Activated CD4-positive, CD25-positive, alpha-beta regulatory T cell treated with anti-CD3 and anti-CD28 coated beads, Interleukin-2, amount 50 U/mL, for 72 hours (primary cell): ENCODE results near the gene SLC37A1.
"Not testable (repeated sequence)": the region's sequence is repeated elsewhere in the genome, so short reads cannot be mapped to it uniquely, and the experiment has no call there.

ENCODE experiments used
- DNase-seq: peaks from one replicate; pipeline ENCODE4 v3.0.0; 2021

SLC37A1 gene

DNA sequence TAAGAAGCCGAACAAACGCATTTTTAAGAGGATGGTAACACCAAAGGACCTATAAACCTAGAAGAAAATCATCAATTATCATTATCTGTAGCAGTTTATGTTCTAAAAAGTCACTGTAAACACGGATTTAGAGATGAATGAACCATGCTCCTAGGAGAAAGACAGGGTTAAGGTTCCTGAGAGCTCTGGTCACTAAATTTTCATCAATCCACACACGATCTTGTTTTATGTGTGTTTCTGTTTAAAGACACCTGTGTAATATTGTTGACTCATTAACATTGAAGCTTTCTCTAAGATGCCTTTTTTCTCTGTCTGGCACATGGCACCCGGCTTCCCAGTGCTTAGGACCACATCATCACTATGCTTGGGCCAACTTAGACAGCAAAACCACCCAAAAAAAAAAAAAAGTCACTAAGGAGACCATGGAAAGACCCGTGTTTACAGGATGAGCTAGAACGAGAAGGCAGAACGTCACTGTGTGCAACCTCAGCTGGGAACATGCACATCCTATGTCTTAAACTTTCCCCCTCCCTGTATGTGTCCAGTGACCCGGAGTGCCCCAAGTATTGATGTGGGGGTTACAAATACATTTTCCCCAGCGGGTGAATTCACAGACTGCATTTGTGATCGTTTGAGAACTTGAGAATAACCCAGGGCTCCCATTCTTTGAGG lies 84.0 kb downstream of the SLC37A1 start:
- no peak for DNase-seq

DNA sequence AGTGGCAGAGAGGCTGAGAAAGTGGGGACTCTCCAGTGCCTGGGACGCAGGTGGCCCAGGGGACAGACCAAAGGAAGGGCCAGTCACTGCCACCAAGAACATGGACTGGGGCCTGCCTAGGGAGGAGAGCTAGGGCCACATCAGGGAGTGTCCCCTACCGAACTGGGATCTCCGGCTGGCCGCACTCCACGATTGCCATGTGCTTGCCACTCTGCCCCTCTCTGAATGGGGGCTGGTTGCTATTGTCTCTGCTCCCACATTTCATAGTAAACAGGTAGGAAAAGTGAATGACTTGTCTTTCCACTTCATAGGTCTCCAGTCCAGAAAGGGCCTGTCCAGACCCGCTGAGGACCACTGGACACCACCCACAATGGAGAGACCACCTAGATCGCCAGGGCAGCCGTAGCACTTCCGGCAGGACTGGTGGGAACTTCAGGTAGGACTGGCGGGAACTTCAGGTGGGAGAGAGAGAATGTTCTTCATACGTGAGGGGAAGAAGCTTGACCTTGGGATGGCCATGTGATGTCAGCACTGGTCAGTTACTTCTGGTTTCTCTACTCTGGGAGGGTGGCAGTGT lies 84.6 kb downstream of the SLC37A1 start:
- DNase-seq: no peak

DNA sequence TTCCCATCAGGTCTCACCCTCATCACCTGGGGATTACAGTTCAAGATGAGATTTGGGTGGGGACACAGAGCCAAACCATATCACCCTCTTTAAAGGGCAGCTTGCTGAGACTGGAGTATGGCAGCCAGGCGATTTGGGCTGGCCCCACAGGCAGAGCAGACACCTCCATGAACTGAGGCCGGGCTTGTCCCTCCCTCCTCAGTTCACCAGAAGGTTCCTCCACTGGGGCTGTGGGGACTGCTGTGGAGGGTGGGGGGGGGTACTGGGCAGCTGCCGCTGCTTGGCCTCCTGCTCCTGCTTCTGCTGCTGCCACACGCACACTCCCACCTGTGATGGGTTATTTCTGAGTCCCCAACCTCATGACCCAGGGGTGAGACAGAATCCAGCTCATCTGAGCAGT lies 85.8 kb downstream of the SLC37A1 start:
- no peak for DNase-seq

DNA sequence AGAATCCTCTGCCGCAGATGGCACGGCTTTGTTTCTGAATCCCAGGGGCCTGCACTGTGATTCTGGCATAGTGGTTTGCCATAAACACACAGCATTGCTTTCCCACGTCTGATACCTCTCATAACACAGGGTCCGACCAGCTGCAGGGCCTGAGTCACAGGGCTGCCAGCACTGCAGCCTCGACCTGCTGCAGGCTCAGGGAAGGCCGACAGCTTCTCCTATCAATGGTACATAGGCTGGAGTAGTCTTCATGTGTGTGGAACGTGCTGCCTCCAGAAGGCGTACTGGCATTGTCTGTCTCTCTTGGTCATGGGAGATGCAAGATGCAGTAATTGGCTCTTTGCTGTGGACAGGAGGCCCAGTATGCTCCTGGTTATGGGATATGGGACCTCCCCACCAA lies 86.3 kb downstream of the SLC37A1 start:
- DNase-seq: no peak

DNA sequence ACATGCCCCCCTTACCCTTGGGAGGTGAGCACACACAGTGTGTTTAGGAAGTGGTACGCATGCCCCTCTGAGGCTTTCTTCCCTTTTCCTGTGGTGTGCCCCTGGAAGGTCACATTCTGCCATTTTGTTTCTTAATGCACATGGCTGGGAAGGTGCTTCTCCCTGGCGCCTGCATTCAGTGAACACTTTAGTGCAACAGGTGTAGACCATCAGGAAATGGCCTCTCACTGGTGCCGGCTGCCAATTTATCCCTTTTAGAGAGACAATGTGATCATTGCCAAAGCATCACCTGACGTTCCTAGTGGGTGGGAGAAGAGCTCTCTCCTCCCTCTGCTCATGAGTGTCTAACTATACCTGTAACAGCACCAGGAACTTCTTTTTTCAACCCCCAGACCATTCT lies 88.0 kb downstream of the SLC37A1 start:
- DNase-seq: no peak

DNA sequence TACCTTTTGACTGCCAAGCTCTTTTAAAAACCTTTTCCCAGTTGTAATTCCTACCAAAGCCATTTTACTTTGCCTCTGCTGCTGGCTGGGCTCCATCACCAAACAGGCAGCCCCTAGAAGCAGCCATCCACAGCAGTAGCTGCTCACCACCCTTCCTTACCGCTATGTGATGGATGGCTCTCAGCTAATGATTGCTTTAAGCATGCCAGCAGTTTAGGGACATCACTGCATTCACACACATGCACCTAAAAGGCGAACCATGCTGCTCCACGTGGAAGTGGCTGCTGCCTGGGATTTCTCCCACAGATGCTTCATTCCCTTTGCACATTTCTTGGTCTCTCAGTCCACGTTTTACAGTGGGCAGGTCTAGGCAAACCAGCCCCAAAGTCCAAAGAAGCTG lies 93.5 kb downstream of the SLC37A1 start:
- no peak for DNase-seq

DNA sequence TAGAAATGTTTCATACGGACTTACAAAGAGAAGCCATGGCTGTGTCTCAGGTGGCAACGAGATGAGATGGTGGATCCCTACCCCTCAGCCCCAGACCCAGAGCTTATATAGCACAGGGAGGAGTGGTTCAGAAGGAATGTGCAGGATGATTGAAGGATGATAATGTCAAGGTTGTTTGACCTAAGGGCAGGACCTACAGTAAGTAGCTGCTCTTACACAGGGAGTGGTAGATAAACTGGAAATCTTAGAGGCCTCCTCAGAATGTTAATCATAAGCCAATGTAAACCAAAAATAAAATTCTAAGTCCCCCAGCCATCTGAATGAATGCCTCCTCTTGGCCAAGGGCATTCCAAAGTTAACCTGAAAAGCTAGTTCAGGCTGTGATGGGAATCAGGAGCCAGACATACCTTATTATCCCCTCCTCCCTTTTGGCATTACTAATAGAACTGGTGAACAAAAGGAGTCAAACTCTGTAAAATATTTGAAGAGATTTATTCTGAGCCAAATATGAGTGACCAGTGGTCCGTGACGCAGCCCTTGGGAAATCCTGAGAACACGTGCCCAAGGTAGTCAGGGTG lies 94.0 kb downstream of the SLC37A1 start:
- DNase-seq: no peak

DNA sequence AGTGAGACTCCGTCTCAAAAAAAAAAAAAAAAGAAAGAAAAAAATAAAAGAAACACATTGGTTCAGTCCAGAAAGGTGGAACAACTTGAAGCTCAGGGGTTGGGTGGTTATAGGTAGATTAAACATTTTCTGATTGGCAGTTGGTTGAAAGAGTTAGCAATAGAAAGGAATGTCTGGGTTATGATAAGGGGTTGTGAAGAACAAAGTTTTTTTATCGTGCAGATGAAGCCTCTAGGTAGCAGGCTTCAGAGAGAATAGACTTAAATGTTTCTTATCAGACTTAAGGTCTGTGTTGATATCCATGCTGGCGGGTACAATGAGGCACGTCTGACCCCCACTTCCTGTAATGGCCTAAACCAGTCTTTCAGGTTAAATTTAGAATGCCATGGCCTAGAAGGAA lies 94.8 kb downstream of the SLC37A1 start:
- DNase-seq: no peak

DNA sequence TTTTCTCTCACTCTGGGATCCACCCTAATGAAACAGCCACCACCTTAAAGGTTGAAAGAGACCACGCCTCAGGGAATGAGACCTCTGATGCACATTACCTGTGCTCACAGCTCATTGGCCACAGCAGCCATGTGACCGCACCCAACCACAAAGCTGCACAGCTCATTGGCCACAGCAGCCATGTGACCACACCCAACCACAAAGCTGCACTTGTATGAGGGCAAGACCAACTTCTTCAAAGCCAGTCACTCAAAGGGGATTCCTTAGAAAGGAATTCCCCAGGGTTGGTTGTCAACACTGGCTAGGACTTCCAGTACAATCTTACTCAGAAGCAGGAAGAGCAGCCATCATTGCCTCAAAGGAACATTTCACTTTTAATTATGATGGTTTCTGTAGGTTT lies 96.2 kb downstream of the SLC37A1 start:
- peak; percentile 62 for DNase-seq

DNA sequence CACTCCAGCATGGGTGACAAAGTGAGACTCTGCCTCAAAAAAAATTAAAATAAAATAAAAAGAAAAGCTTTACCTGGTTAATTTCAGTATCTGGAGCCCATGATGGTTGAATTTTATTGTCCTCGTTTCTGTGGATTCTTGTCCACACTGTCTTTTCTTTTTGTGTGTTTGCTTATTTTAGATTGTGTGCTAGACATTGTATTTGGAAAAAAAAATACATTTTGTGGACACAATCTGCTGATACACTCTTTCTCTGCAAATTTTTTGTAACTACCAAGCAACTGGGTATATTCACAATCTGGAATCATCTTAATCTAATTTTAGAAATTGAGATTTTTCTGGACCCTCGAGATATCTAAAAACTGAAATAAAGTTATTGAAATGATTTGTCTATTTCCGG lies 98.2 kb downstream of the SLC37A1 start:
- no peak for DNase-seq

DNA sequence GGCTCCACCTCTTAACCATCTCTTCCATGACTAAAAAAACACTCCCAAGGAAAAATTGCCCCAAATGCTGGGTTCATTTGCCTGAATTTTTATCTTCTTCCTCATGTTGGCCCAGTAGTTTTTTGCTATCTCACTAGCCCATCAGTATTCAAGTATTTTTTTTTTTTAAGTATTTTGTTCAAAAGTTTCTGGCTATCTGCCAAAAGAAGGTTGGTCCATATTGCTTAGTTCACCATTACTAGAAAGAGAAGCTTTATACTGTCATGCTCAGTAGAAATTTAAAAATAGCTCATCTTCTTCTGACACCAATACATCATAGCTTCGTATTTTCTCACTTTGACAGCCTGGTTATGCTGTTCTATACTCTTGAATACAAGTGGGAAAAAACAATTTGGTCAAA lies 98.7 kb downstream of the SLC37A1 start:
- no peak for DNase-seq

DNA sequence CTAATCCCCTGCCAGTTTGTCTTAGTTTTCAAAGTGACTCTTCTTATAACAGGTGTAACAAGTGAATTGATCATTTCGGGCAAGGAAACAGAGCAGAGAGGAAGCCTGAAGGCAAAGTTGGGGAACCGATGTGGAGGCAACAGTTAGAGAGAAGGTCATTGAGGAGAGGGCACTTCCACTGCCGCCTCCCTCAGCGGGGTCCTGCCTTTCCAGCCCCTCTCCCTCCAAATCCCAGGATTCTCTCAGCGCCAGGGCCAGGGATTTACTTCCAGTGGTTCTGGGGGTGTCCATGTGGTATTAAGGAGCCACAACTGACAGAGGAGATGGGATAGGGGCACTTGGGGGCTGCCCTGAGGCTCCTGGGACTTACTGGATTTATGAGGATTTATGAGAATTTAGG lies 100.1 kb downstream of the SLC37A1 start:
- no peak for DNase-seq

DNA sequence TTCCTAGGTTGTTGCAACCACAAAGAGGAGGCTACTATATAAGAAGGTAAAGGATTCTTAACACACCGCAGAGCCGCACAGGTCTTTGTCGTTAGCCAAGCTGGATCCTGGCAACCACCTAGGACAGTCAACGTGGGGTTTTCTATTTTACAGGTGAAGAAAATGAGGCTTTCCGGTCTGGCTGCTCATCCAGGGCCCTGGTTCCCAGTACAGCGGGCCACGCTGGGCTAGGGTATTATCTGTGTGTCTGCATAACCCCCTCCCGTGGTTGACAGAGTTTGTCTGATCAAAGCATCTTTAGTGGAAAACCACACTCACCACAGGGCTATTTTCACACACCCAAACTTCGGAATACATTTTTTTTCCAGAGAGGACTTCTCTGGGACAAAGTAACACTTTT lies 100.7 kb downstream of the SLC37A1 start:
- DNase-seq: peak; percentile 29

DNA sequence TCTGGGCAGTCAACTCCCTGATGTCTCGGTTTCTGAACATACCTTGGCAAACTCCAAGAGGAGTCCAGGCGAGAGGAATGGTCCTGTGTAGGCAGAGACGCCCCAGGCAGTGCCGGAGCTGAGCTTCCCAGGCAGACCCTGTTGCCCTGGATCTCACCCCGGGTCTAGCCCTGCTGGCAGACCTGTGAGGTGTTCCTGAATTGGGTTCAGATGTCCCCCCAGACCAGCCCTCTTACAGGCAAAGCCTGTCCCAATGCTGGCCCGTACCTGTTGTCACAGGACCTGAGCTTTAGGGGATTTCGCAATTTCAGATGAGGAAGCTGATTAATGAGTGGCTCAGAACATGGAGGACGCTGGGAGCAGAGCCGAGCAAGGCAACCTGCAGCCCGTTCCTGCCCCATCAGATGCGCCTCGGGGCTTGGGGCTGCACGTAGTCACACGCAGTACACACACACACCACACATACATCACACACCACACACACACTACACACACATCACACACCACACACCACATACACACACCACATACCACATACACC lies 101.2 kb downstream of the SLC37A1 start:
- DNase-seq: peak; percentile 49

DNA sequence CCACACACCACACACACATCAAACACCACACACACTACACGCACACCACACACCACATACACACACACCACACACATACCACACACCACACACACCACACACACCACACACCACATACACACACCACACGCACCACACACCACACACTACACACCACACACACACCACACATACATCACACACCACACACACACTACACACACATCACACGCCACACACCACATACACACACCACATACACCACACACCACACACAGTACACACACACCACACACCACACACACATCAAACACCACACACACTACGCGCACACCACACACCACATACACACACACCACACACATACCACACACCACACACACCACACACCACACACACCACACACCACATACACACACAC lies 101.7 kb downstream of the SLC37A1 start:
- not testable (repeated sequence) for DNase-seq

DNA sequence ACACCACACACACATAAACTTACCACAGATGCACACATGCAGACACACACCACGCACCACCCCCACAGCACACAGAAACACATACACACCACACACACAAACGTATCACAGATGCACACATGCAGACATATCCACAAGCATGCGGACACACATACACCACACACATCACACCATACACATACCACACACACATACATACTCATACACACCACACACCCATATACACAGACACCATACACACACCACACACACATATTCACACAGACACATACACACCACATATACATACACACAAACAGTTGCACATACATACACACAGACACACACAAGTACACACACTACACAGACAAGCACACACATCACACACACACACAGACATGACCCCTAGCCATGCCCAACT lies 102.3 kb downstream of the SLC37A1 start:
- DNase-seq: no peak

DNA sequence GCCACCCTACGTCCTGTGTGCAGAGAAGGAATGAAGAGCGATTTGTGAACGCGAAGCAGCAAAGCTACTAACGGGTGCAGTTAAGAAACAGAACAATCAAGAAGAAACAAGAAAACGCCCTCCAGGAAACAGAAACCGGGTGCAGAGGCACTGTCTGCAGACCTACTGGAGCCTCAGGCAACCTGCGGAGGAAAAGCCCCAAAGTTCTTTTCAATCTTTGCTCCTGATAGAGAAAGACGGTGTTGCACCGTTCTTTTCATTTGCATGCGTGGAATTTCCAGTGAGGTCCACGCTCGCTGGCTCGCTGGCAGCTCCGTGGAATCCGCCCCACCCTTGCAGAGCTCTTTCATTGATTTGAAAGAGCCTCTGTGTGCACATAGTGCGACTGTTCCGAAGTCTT lies 102.8 kb downstream of the SLC37A1 start:
- peak; percentile 29 for DNase-seq

DNA sequence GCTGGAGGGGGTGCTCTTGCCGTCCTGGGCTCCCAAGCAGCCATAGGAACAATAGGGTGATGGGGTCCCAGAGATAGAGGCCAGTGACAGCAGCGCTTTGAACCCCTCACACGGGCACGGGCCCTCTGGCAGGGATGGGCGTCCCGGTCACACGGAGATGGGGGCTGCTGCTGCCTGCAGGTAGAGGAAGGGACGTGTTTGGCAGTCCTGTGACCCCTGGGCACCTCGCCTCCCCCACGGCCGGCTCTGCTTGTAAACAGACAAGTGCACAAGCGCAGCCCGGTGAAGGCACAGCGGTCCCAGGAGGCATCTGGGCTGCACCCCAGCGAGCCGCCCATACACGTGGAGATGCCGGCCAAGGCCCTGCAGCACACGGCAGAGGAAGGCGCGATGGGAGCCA lies 103.3 kb downstream of the SLC37A1 start:
- DNase-seq: peak; percentile 32

DNA sequence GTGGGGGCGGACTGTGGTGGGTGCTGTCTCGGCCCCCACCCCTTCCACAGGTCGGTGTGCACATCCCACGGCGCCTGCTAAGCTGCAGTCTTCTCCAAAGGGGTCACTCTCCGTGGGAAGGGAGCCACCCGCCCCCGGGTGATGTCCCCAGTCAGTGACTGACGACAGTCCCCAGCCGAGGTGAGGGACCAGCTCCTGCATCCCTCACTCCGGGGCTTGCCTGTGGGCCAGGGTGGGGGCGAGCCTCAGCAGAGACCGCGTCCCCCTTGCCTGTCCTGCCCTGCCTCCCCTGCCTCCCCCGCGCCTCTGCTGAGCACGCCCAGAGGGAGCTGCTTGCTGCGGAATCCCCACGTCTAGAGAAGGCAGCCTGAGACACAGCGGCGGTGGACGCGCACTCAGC lies 103.8 kb downstream of the SLC37A1 start:
- DNase-seq: no peak

DNA sequence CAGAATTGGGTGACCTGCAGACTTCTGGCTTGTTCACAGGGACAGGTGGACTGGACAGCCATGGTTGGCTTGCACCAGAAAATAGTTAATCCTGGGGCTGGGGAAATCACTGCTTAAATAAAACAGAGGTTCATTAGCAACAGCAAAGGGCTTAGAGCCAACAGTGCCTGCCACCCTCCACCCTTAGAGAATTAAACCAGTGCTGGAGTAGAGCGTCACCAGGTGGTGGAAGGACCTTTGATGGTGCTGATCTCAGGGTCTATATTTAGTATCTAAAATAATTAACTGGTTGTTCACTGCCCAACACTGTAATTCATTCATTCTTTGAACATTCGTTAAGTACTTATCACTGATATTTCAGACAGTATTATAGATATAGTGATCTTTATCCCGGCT lies 105.1 kb downstream of the SLC37A1 start:
- peak; percentile 16 for DNase-seq

DNA sequence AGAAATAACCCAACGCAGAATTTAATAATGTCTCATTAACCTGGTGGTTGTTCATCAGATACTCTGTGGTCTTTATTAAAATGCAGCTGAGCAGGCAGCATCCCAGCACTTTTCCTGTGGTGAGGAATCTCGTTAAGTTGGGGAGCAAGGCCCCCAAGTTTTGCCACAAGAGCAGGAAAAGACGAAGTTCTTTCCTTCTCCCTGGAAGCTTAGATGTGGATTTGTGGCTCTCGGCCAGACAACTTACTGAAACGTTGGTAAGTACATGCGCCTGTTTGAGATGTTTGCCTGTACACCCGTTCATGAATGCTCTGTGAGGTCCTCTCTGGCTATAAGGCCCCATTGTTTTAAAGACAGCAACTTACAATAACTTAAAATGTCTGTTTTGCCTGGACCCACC lies 105.5 kb downstream of the SLC37A1 start:
- no peak for DNase-seq

DNA sequence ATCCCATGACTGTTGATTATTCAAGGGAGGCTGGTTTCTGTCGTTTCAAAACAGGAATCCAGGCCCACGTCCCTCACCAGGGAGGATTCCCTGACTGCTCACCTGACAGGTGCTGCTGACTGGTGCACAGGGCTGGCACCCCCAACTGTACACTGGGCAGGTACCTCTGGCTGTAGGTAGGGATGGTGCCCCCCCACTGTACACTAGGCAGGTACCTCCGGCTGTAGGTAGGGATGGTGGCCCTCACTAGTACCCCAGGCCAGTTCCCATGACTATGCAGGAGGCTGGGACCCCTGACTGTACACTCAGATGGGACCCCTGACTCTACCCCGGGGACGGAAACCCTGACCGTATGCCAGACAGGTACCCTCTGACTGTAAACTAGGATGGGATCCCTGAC lies 106.2 kb downstream of the SLC37A1 start:
- DNase-seq: no peak

DNA sequence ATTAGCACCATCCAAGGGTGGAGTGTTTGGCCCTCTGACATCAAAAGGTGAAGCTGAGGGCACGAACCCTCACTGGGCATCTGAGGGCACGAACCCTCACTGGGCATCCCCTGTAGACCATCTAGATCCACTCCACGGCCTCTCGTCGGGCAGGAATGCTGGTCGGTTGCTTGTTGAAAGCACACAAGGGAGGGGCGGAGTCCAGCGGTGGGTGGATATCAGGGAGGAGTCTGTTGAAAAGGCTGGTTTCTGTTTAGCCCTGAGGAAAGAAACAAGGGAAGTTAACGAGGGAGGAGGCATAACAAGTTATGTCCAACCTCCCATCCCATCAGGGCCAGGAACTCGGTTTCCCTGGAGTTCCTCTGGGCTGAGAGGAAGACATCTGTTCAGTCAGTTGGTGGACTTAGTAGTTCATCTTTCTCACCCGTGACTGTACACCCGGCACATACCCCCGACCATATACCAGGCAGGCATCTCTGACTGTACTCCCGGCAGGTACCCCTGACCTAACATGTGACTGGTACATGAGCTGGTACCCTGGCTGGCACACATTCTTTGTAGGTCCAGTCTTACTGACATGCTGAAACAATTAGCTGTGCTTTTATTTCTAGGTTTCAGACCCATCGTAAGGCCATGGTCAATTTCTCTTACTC lies 107.6 kb downstream of the SLC37A1 start:
- no peak for DNase-seq

DNA sequence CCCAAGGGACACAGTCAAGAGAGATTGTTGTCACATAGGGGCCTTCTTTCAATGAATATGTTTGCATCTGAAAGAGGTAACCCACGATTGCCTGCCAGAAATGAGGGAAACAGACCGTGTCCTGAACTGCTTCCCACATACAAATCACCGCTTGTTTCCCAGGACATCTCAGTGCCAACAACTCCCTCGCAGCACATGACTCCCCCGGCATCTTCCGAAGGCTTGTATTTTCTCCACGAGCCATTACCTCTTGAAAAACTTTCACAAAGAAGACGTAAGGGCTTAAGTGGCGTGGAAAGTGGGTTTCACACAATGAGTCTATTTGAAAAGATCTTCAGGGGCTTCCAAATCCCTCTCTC lies 108.1 kb downstream of the SLC37A1 start:
- DNase-seq: no peak
